Heart right ventricle (tissue), 16 donors: ENCODE data around the gene HHATL. TPM values are rescaled to one million over a fixed set of nuclear protein-coding genes. Genes with fewer than 3 reads are reported as not detected.
A peak's percentile ranks its signal among the peaks of the same experiment; 100 is the strongest.

Experiments
- ATAC-seq, 8 donors: fragments of 200-7000 bp; cut with Tn5 transposase; one replicate each; pipeline ENCODE4 v1.9.1; 2020; ENCODE audit warnings: mild to moderate bottlenecking in 8 of 8, moderate library complexity in 8 of 8, moderate number of reproducible peaks in 1 of 8
- DNase-seq, 2 donors: peaks; one replicate each; pipeline ENCODE4 v3.0.0-alpha.2; 2020
- H3K27ac ChIP-seq, 10 donors: fragments of 200-600 bp; sonication (generic) in 2 of 10; one replicate each; pipeline versions ENCODE4 v1.5.0 to v1.8.0; 2020 to 2022; ENCODE audit warnings: mild to moderate bottlenecking in 3 of 10
- H3K27me3 ChIP-seq, 7 donors: fragments of 200-600 bp; one replicate each; pipeline ENCODE4 v1.8.0; 2021 to 2022; ENCODE audit warnings: mild to moderate bottlenecking in 2 of 7
- H3K36me3 ChIP-seq, 9 donors: fragments of 200-600 bp; sonication (generic) in 1 of 9; one replicate each; pipeline versions ENCODE4 v1.5.0 to v1.8.0; 2020 to 2022; ENCODE audit warnings: mild to moderate bottlenecking in 2 of 9
- H3K4me1 ChIP-seq, 9 donors: fragments of 200-600 bp; sonication (generic) in 1 of 9; one replicate each; pipeline versions ENCODE4 v1.5.0 to v1.8.0; 2020 to 2022; ENCODE audit warnings: mild to moderate bottlenecking in 4 of 9
- H3K4me3 ChIP-seq, 10 donors: fragments of 200-600 bp; sonication (generic) in 2 of 10; one replicate each; pipeline versions ENCODE4 v1.5.0 to v1.8.0; 2020 to 2022; ENCODE audit warnings: mild to moderate bottlenecking in 7 of 10, moderate library complexity in 2 of 10
- H3K9me3 ChIP-seq, 11 donors: fragments of 200-600 bp in 10 of 11; sonication (generic) in 2 of 11; one replicate each; pipeline versions ENCODE4 v1.5.0 to v1.8.0; 2013 to 2022; ENCODE audit warnings: mild to moderate bottlenecking in 2 of 11, control low read depth in 1 of 11, moderate library complexity in 1 of 11
- WGBS, 2 donors: extraction: QIAGEN DNeasy Blood & Tissue Kit; methylation state at CpG; one replicate each; pipeline ENCODE4 v1.1.7; 2013; ENCODE audit warnings: inconsistent platforms in 1 of 2; 5-methylcytosine and 5-hydroxymethylcytosine counted together
- intact Hi-C, 10 donors: fragments of 100-400 bp; cut with DNase I; formaldehyde crosslinking; loops; one replicate each; pipeline versions ENCODE4 v1.11.1 to v1.14.2; 2022
- polyA plus RNA-seq, 2 donors: library from polyadenylated mRNA; stranded (reverse); fragments of 200-250 nt; gene quantifications; one replicate each; pipeline ENCODE4 v1.2.3, GENCODE V29; 2013
- total RNA-seq, 10 donors: library from RNA; stranded (reverse); fragmentation: NEBNext Ultra II Directional in 3 of 10; extraction: Animal tissue kit (Norgen Biotek cat#: 25700) in 3 of 10; gene quantifications; one replicate each; pipeline versions ENCODE4 v1.2.1 to v1.2.4, GENCODE V29; 2021 to 2023
- TF ChIP-seq, protein P1 (sequence below), 9 donors: fragments of 200-600 bp; sonication (generic) in 2 of 9; IDR thresholded peaks; one replicate each; pipeline versions ENCODE4 v1.5.0 to v1.8.0; 2021 to 2022; ENCODE audit warnings: antibody characterized with exemption in 9 of 9, mild to moderate bottlenecking in 5 of 9, moderate library complexity in 1 of 9
- donor health status: Arrhythmogenic right ventricular cardiomyopathy.
- donor health status: ischemic (EF 13 %, LVEDD 7.1; RV severe dilation, severe dysfunction).
- donor health status: healthy with polysubstance abuse.
- donor health status: DM: no; HTN: yes; CAD: no.
- donor health status: DM: no; HTN: no; CAD: no.
- donor health status: ischemic (EF 25% LVEDD 6.9; RV normal size, moderate dysfunction).
- donor health status: ischemic (EF 25% LVEDD 5.7; RV mildly dilated, moderate dysfunction).
- donor health status: healthy.
- donor health status: DM: yes; HTN: yes; CAD: no.
- donor health status: Ischemic cardiomyopathy.
- donor health status: ischemic (EF 35%, LVEDD 5.7; RV mildly dilated, moderate dysfunction).
- donor health status: nonischemic (EF 11% LVEDD 7.7; RV severe dilation, severe dysfunction).
- donor health status: DM: yes; HTN: yes; CAD: no.
- donor health status: PGD.
- donor health status: ischemic (EF 29% LVEDD 5.4; RV normal size, mild dysfunction).
- donor health status: nonischemic (EF 23%, LVEDD 6.1; RV moderate dilation, normal function).

HHATL gene
- total and polyA plus RNA-seq, 12 donors, result 332 to 2,035 (median 624) TPM

DNA sequence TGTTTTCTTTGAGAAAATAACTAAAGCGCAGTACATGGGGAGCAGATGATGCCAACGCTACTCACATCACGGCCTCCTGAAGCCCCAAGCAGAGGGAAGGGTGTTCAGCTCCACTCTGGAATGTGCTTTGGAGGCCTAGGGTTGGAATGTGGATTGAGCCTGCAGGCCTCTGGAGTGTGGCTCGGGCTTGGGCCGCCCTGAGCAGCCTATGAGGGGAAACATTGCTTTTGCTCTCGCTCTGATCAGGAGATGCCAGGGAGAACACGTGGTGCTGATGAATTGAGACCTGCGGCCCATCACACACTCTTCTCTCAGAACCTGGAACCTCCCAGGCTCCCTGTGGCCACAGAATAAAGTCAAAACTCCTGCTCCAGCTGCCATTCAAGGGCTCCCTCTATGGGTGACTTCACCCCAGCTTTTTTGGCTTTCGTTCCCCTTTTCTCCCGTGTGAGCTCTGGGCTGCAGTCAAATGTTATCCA lies 47.2 kb upstream of the HHATL start:
- TF ChIP-seq, protein P1, sequence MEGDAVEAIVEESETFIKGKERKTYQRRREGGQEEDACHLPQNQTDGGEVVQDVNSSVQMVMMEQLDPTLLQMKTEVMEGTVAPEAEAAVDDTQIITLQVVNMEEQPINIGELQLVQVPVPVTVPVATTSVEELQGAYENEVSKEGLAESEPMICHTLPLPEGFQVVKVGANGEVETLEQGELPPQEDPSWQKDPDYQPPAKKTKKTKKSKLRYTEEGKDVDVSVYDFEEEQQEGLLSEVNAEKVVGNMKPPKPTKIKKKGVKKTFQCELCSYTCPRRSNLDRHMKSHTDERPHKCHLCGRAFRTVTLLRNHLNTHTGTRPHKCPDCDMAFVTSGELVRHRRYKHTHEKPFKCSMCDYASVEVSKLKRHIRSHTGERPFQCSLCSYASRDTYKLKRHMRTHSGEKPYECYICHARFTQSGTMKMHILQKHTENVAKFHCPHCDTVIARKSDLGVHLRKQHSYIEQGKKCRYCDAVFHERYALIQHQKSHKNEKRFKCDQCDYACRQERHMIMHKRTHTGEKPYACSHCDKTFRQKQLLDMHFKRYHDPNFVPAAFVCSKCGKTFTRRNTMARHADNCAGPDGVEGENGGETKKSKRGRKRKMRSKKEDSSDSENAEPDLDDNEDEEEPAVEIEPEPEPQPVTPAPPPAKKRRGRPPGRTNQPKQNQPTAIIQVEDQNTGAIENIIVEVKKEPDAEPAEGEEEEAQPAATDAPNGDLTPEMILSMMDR (IDR thresholded peaks at IDR 0.05), result peak; percentile 12 to 60 (median 39)
- H3K27me3 ChIP-seq, result no peaks in the 10 kb centered on the region
- intact Hi-C loops, result loop anchor here (2.0 to 10.0 kb wide), 7 partner anchors 92 to 177 kb away; partner anchors contain the start of genes SEC22C (in 5 of the 10), ZBTB47 (in 2 of the 10) and SS18L2 (in 1 of the 10)
- H3K9me3 ChIP-seq, result no peaks in the 10 kb centered on the region
- WGBS, 2 donors, result 45 to 60% methylated on average over 10 of the region's 10 CpGs
- no peaks in the 10 kb centered on the region for H3K36me3 ChIP-seq
- H3K4me1 ChIP-seq, result peaks cover 0 to 28% (median 12%) of the 10 kb centered on the region in 9 donors
- DNase-seq (no peak), ATAC-seq (peak in 7 of 8 donors; percentile 4 to 51 (median 34))
- peak overlapping the region in 1 of 10 donors; percentile 21 for H3K27ac ChIP-seq
- H3K4me3 ChIP-seq, result no peak overlapping the region

DNA sequence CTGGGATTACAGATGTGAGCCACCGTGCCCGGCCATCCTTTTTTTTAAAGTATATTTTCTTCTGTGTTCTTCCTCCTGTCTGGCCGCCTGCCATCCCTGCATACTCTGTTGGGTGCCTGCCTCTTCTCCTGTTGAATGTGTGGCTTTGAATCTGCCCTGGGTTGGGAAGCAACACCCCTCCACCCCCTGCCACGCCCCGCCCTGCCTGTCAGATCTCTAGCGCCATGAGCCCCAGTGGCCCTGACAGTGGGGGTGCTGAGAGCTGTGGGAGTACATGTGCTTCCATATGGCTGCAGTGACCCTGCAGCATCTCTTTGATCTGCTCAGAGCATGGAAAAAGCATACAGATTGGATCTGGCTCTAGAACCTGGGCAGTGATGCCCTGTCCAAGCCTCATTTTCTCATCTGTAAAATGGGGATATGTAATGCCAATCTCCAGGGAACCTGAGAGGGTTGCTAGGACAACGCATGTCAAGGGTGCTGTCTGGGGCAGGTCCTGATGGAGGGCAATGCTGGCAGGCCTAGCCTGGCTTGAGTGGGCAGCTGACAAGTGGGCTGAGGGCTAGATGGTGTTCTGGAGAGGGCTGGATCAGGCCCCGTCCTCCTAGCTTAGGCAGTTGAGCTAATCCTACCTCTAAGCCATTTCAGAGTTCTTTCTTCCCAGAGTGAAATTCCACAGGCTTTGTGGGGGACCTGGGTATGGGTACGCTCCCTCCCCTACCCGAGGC lies 46.6 kb upstream of the HHATL start:
- peak overlapping the region in 2 of 10 donors; percentile 21 to 23 for H3K27ac ChIP-seq
- no peak overlapping the region for H3K4me3 ChIP-seq
- H3K27me3 ChIP-seq, result no peaks in the 10 kb centered on the region
- TF ChIP-seq, protein P1 (IDR thresholded peaks at IDR 0.05), result no peak
- H3K36me3 ChIP-seq, result no peaks in the 10 kb centered on the region
- H3K9me3 ChIP-seq, result no peaks in the 10 kb centered on the region
- no peak for DNase-seq
- peak in 1 of 8 donors; percentile 3 for ATAC-seq
- intact Hi-C loops, result loop anchor here in 8 of 10 donors (2.0 to 10.0 kb wide), 7 partner anchors 92 to 177 kb away; partner anchors contain the start of genes SEC22C (in 3 of the 8), ZBTB47 (in 2 of the 8) and SS18L2 (in 1 of the 8)
- H3K4me1 ChIP-seq, result peaks cover 0 to 34% (median 13%) of the 10 kb centered on the region in 9 donors
- WGBS, 2 donors, result 84 to 87% methylated on average over 10 of the region's 10 CpGs

DNA sequence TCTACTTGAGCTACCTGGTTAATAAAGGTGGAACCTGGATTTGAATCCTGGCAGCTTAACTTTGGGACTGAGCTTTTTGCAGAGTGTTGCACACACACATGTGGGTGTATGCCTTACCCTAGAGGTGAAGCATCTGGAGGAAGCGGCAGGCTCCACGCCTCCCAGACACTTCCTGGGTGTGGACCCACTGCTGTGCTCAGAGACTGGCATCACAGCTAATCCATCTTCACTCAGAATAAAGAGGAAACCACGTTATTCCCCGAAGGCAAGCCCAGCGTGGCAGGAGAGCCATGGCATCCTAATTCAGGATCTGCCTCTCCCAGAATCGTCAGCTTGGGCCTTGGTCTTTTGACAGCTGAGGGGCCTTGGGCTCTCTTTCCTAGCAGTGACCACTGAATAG lies 45.0 kb upstream of the HHATL start:
- WGBS, 2 donors, result 65 to 73% methylated on average over 6 of the region's 6 CpGs
- DNase-seq (no peak), ATAC-seq (no peak)
- Histone ChIP-seq H3K36me3 (no peaks in the 10 kb centered on the region), H3K4me1 (peaks cover 0 to 40% (median 17%) of the 10 kb centered on the region in 9 donors), H3K27me3 (no peaks in the 10 kb centered on the region), H3K4me3 (no peak overlapping the region), H3K27ac (peak overlapping the region in 4 of 10 donors; percentile 21 to 73 (median 29)), H3K9me3 (no peaks in the 10 kb centered on the region)
- intact Hi-C loops, result loop anchor here in 8 of 10 donors (2.0 to 10.0 kb wide), 7 partner anchors 90 to 175 kb away; partner anchors contain the start of genes SEC22C (in 3 of the 8), ZBTB47 (in 3 of the 8) and SS18L2 (in 1 of the 8)
- TF ChIP-seq, protein P1 (IDR thresholded peaks at IDR 0.05), result no peak
